IPS DF 4.7 (cell line): ENCODE data around the gene COX7B2.

Experiments used
- DNase-seq: peaks from one replicate; pipeline ENCODE4 v3.0.0-alpha.2; 2013; ENCODE audit warnings: low spot score; ENCODE audit errors: extremely low read depth

Gene COX7B2, protein sequence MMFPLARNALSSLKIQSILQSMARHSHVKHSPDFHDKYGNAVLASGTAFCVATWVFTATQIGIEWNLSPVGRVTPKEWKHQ

DNA sequence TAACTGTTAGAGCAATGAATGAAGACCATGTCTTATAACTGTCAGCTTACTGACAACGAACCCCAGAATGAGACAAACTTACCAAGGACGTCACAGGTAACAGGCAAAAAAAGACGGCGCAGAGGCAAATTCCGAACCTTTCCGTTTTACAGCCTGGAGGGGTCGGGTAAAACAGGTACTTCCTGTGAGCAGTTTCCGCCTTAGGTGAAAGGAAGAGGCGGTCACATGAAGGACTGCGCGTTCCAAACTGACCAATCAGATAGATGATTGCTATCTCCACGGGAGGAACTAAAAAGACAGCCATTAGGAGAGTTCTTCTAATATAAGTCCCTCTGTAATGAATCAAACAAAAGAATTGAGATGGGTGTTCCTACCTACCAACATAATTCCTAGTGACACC is at the start of gene COX7B2:
Gene COX7B2, minus strand, starts transcription at position 168 of the 400 bp plus-strand sequence. CDS start 174,053 bp downstream, outside the sequence.
- DNase-seq, result no peak

DNA sequence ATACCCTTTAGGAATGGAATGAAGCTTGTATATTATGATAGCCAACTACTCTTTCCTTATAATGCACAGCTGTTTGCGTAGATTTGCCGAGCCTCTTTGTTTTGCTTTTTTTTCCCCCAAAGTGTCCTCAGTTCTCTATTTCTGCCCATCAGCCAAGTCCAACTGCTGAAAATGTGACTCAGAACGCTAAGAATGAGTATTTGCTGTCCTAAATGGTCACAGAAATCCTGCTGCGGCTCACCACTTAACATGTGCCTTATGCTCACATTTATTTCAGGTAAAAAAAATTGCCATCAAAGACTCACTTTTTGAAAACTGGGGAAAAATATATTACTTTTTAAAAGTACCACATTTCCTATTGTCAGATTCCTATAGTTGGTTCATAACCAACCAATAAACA is 47.4 kb upstream of the COX7B2 start:
- no peak for DNase-seq

DNA sequence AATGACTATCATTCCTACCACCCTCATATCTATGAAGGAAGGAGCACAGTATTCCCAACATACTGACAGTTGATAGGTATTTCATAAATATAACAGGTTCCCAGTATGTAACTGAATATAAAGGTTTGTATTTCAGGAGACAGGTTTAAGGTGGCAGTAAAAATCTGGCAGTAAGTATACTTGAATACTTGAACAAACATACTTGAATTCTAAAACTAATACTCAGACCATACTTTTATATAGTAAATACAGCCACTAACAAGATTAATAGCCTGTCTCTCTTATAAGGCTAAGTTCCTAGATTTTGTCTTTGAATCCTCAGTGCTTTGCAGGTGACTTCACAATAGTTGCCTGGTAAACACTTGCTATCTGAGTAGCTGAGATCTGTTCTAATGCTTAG is 46.6 kb upstream of the COX7B2 start:
- no peak for DNase-seq

DNA sequence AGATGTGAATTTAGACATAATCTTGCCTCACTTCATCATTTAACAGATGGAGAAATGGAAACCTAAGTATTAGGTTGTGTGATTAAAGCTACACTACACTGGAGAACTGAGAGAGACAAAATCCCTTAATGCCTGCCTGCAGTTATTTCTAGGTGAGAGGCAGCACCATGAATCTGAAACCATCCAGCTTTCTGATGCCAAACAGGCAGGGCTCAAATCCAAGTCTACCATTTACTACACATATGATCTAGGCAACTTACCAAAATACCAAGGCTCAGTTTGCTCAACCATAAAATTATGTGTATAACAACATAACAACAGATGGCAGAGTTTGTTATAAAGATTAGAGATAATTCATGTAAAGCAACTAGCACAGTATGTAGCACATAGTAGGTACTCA is 45.6 kb upstream of the COX7B2 start:
- DNase-seq, result no peak

DNA sequence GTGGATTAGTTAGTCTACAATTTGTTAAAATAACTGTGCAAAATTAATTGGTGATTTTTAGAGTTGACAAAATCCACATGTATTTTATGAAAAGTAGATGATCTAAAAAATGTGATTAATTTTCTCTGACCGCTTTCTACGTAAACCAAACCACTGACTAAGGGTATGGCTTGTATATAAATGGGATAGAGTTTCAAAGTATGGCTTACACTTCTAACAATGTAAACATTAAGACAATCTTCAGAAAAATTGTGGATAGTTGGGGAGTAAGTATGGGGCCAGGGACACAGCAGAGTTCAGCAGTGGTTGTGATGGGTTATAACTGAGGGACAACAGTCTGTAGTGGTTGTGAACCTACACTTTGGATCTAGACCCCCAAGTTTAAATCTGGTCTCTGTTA is 44.5 kb upstream of the COX7B2 start:
- DNase-seq, result no peak

DNA sequence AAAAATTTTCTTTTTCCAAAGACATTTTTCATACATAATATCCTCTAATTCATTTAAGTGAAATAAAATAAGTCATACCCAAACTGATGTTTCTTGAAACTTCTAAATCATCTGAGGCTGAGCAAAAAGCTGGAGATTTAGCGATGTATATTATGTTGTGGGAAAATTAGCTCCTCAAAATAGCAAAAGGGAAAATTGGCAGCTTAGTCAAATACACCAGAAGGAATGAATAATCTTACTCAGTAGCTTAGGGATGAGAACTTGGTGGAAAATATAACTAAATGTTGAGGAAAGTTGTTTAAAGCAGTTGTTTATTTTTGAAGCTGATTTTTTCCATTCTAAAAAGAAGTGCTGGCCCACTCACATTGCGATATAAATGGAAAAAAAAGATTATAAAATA is 43.4 kb upstream of the COX7B2 start:
- DNase-seq, result no peak

DNA sequence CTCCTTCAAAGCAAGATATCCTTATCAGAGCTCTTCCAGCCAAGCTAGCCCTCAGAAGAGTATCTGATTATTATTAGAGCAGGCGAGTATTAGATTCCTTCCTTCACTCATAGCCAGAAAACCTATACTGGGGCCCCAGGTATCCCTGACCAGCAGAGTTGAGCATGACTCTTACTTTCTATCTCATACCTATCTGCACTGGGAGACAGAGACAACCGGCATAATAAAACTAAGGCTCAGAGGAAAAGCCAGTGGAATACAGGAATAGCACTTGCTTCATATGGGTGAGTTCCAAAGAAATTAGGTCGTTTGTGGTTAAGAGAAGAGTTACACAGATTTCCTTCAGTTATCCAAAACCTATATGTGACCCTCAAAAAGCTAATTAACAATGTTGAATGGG is 41.8 kb upstream of the COX7B2 start:
- DNase-seq, result no peak

DNA sequence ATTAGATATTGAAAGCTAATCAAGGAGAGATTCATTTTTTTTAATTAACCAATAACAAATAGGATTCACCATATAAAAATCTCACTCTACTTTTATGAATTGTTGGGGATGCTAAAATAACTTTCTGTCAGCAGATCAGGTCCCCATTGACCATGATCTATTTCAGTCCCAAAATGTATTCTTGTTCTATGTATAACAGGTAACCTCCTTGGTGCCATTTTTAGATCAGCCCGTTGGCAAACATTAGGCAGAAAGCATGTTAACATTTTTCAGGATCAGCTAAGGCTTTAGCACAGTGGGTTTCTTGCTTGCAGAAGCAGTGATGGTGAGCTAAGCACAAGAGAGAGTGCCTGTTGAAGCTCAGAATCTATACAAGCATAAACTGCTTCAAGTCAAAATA is 40.8 kb upstream of the COX7B2 start:
- DNase-seq, result no peak

DNA sequence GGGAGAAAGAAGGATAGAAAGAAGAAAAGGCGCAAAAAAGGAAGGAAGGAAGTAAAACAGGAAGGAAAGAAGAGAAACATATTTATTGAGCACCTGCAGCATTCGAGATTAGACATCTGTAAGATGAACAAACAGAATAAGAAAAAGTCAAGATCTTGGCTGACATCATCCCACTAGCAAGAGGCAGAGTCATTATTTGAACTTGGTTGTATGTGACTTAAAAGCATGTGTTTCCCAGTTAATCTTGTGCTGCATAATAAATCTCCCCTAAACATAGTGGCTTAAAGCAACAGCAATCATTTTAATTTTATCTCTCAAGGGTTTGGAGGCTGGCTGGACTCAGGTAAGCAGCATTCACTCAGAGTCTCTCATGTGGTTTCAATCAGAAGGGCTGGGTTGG is 38.5 kb upstream of the COX7B2 start:
- no peak for DNase-seq

DNA sequence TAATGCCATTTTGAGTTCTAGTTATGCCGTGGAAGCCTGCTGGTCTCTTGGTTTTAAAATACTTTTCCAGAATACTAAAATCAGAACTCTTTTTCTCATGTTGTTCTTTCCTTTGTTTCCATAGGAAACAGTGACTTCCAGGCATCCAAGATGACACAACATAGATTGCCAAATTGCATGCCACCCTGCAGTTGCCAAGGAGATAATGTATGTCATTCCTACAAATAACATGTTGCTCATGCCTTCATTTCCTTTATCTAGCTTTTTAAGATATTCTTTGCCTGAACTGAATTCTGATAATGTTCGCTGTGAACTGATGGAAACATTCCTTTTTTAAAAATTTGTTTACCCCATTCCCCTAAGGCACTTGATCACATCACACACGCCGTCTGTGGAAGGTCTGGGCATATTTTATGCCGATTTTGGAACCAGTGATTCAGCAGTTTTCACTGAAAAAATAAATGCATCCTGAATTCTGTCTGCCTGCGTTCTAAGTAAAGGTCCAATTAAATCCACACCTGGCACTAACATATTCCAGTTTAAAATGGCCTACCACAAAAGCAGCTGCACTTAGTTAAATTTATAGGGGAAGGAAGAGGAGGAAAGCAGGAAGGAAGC is 38.0 kb upstream of the COX7B2 start:
- no peak for DNase-seq

DNA sequence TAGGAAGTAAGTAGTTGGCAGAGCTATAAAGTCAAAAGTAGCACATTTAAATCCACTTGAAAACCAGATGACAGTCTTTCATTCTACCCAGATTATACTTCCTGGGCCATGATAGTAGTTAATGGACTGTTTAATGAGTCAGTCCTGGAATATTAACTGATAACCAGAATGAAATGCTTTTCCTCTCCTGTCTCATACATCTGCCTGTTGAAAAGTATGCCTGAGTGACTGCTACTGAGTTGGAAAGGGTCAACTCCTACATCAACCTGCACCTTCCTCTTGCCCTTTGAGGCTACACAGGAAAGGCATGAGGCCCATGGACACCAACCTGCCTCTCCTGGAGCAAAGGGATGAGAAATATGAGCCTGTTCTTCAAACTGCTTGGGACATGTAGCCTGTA is 36.0 kb upstream of the COX7B2 start:
- no peak for DNase-seq

DNA sequence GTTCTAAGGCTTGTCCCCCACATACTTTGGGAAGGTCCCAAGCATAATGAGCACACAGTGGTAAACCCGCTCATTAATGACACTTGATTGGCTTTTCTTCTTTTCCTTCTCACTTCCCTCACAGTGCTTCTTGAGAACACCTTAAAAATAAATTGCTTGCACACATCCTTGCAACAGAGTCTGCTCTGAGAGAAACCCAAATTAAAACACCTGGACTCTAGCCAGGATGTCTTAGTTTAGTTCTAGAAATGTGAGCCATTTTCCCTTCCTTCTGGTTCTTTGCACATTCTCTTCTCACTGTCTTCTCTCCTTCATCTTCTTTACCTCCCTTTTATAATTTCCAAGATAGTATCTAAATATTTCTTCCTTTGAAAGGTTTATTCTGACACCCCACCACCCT is 35.3 kb upstream of the COX7B2 start:
- no peak for DNase-seq

DNA sequence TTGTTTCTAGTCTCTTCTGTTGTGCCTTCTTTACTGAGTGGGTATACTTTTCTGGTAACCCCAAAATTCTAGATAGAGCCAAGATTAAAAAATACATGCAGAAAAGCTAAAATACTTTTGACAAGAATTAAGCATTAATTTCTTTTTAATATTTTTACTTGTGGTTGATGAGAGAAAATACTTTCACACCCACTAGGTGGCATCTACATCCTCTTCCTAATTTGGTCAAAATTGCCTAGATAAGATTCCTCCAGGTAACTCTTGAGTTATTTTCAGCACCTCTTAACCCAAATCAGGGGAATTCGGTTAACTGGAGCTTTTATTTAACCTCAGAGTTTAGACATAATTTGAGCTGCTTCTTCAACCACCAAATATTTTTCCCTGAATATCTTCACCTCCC is 28.4 kb upstream of the COX7B2 start:
- peak; percentile 3 for DNase-seq

DNA sequence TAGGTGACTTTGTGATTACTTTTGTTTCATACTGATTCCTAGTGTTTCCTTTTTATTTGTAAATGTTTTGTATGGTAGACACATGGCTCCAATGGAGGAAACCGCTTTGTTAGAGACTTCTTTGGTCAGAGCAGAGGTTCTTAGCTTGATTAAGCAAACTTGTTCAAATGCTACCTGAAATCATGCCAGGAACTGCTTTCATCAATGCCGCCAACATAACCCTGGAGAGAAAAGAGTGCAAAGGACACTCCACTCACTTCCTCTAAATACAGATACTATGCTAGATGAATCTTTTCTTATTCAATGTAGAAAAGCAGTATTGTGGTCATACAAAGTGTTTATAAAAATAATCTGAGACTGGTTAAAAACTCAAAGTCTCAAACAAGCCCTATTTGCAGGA is 25.7 kb upstream of the COX7B2 start:
- DNase-seq, result no peak

DNA sequence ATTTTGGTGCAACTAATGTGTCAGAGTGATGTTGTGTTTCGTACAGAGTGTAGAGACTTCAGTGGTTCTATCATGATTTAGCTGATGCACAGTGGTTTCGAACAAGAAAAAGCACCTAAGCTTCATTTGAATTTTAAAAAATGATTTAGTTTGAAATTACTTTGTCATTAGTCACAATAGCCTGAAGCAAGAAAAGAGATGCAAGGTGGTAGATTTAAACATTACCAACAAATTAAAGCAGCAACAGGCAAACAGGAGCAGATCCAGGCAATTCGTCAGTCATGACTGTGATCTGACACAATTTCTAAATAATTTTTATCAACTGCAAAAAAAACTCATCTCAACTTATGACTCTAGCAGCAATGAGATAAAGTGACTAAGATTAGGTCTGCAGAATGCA is 24.6 kb upstream of the COX7B2 start:
- no peak for DNase-seq

DNA sequence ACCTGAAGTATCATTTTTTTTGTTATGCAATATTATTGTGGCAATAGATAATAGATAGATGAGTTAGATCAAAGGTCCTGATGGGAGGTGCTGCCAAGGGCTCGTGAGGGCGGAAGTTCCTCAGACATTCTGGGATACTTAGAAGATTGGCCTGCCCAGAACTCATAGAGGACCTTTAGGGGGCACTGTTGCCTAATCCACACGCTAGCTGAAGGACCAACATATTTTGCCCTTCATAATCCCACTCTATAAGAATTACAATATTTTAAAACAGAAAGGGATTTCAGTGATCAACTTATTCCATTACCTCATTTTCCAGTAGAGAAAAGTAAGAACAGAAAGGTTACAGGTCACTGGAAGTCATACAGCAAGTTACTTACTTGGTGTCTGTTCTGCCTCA is 22.9 kb upstream of the COX7B2 start:
- DNase-seq, result peak; percentile 30

DNA sequence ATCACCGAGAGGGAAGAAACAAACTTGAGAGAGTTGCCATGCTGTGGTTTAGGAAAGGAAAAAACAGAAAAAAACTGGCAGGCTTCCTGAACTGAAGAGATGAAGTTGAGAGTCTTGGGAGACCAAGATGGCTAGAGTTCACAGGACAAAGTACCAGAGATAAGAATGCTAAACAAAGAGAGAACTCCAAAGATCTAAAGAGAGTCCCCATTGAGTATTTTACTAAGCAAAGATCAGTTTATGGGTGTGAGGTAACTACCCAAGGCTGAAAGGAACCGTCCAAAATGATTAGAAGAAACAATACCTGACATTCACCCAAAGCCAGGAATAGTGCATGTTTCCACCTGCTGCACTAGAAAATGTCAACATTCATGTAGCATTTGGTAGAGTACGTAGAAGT is 21.8 kb upstream of the COX7B2 start:
- DNase-seq, result no peak

DNA sequence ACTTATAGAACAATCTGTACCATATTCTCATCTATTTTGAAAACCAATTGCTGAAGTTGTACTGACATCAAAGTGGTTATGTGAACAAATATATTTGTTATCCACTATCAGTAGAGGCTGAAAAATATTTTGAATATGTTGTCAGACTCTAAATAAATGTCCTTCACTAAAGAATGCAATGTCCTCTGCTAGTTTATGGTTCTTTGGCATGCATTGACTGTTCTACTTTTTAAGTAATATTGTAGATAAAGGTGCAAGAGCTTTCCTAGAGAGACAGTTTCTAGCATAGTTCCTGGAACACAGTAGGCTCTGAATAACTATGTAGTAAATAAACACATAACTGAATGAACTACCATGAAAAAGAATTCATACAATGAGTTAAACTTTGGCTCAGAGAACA is 18.2 kb upstream of the COX7B2 start:
- no peak for DNase-seq

DNA sequence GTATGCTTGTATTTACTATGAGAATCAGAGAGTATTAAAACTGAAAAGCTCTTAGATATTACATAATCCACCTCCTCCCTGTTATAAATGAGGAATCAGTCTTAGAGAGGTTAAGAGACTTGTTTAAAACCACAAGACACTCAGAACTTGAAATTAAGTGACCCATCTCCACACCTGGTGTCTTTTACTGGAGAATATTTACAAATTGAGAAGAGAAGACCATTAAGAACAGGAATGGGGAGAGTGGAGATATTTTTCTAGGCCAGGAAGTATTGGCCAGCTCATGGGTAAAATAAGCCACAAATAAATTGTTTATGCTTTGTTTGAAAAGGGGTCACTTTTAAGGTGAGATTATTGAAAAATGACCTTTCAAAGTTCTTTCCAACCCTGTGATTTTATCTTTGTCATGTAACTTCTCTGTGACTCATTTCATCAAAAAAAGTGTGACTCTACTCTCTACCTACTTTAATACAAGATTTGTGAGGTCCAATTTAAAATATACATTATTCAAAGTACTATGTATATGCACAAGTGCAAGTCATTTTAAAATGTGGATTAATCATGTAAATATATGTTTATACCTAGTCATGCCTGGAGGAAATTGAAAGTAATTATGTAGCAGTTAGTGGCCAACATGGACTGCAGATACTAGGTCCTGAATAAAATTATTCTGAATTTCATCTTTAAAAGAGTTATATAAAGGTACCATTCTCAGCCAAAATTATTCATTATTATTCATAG is 15.9 kb upstream of the COX7B2 start:
- no peak for DNase-seq

DNA sequence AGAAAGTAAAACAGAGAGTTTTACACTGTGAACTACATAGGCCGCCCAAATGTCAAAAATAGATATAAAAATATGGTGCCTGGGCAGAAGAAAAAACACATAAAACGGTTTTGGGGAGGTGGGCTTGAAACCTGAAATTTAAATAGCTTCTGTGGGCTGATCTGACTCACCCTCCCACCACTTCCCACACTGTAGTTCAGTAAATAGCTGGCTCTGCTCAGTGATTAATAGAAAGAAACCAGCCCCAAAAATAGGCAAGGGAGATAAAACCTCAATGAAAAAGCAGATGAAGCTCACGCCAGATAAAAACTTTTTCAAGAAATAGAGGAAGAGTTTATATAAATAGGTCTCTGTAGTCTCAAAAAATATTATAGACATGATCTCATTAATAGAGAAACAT is 13.2 kb upstream of the COX7B2 start:
- no peak for DNase-seq

DNA sequence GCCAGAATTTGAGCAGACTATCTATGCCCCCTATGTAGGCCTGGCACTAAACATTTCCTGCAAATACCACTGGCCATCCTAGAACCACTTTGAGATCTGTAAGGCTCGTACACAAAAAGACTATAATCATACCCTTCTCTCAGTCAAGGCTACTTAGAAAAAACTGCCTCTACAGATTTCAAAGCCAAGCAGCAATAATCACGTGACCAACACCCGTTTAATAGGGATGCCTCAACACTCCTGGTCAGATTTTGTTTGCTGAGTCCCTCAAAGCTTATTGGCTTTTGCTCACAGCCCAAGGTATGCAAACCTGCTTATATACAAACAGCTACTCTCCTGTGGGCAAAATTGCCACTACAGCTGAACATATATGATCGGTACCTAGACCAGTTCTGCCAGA is 897 bp downstream of the COX7B2 start:
- DNase-seq, result no peak

DNA sequence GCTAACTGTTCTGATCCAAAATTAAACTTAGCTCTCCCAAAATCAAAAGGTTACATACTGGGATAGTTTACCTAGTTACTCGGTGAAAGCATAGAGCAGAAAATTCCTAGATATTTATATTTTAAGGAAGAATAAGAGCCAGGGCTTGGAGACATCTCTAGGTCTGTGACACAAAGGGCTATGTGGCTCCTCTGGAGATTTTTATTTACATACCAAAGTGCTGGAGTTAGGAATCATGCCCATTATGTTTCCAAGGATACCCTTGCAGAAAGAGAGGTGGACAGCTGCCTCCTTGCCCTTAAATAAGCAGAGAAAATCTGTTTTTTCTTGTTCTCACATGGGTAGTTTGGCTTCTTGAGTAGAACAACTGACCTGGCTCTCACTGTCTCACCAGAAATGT is 9.0 kb downstream of the COX7B2 start:
- DNase-seq, result no peak

DNA sequence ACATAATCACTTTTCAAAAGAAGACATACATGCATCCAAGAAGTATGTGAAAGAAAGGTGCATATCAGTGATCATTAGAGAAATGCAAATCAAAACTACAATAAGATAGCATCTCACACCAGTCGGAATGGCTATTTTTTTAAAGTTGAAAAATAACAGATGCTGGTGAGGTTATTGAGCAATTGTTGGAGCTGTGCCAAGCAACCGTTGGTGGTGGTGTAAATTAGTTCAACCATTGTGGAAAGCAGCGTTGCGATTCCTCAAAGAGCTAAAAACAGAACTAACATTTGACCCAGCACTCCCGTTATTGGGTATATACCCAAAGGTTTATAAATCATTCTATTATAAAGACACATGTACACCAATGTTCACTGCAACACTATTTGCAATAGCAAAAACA is 14.2 kb downstream of the COX7B2 start:
- DNase-seq, result no peak
